ENCODE data around the gene B4GALT3.
"Not testable (repeated sequence)": the region's sequence is repeated elsewhere in the genome, so short reads cannot be mapped to it uniquely, and the experiment has no call there.

Gene B4GALT3

DNA sequence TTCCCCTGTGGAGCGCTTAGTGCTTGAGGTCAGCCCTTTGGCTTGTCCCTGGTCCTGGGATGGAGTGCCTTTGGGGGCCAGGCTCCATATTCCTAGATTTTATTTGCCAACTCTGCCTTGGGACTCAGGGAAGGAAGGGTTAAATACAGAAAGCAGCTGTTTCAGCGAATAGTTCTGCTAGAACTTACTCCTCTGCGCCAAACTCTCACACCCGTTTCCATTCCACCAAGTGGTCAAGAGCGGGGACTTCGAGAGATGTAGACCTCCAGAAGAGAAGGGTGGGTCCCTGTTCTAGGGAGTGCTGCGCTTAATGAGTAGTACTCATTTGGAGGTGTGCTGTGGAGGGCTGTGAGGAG is 47.8 kb upstream of the B4GALT3 start:
- peak overlapping the region; percentile 14 for H3K4me3 ChIP-seq (ENCODE audit: low read depth, low read length)
- H2AFZ ChIP-seq, result peak overlapping the region; percentile 66
- no peak overlapping the region for H3K9ac ChIP-seq

DNA sequence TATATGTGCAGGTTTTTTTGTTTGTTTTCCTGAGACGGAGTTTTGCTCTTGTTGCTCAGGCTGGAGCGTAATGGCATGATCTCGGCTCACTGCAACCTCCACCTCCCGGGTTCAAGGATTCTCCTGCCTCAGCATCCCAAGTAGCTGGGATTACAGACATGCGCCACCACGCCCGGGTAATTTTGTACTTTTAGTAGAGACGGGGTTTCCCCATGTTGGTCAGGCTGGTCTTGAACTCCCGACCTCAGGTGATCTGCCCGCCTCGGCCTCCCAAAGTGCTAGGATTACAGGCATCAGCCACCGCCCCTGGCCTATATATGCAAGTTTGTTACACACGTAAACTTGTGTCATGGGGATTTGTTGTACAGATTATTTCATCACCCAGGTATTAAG is 47.4 kb upstream of the B4GALT3 start:
- H3K36me3 ChIP-seq (ENCODE audit: control insufficient read depth, insufficient read depth, low read length); H3K27ac ChIP-seq; H3K4me2 ChIP-seq (ENCODE audit: low read length); H2AFZ ChIP-seq; H3K27me3 ChIP-seq (ENCODE audit: control insufficient read depth, insufficient read depth, low read length); H3K4me1 ChIP-seq; H3K9me3 ChIP-seq (ENCODE audit: control insufficient read depth, low read length); H3K79me2 ChIP-seq; H3K4me3 ChIP-seq (ENCODE audit: low read depth, low read length); H3K9ac ChIP-seq: not testable (repeated sequence)

More for the DNA sequence above, 47.8 kb upstream of the B4GALT3 start:
- Histone ChIP-seq H3K9me3 (ENCODE audit: control insufficient read depth, low read length) (no peaks in the 10 kb centered on the region), H3K27me3 (ENCODE audit: control insufficient read depth, insufficient read depth, low read length) (no peaks in the 10 kb centered on the region), H3K79me2 (no peaks in the 10 kb centered on the region), H3K4me2 (ENCODE audit: low read length) (peak overlapping the region; percentile 52), H3K4me1 (peaks cover 5% of the 10 kb centered on the region), H3K27ac (peak overlapping the region; percentile 5), H3K36me3 (ENCODE audit: control insufficient read depth, insufficient read depth, low read length) (no peaks in the 10 kb centered on the region)
- TF ChIP-seq, protein P1, sequence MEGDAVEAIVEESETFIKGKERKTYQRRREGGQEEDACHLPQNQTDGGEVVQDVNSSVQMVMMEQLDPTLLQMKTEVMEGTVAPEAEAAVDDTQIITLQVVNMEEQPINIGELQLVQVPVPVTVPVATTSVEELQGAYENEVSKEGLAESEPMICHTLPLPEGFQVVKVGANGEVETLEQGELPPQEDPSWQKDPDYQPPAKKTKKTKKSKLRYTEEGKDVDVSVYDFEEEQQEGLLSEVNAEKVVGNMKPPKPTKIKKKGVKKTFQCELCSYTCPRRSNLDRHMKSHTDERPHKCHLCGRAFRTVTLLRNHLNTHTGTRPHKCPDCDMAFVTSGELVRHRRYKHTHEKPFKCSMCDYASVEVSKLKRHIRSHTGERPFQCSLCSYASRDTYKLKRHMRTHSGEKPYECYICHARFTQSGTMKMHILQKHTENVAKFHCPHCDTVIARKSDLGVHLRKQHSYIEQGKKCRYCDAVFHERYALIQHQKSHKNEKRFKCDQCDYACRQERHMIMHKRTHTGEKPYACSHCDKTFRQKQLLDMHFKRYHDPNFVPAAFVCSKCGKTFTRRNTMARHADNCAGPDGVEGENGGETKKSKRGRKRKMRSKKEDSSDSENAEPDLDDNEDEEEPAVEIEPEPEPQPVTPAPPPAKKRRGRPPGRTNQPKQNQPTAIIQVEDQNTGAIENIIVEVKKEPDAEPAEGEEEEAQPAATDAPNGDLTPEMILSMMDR (IDR thresholded peaks at IDR 0.05), result no peak

DNA sequence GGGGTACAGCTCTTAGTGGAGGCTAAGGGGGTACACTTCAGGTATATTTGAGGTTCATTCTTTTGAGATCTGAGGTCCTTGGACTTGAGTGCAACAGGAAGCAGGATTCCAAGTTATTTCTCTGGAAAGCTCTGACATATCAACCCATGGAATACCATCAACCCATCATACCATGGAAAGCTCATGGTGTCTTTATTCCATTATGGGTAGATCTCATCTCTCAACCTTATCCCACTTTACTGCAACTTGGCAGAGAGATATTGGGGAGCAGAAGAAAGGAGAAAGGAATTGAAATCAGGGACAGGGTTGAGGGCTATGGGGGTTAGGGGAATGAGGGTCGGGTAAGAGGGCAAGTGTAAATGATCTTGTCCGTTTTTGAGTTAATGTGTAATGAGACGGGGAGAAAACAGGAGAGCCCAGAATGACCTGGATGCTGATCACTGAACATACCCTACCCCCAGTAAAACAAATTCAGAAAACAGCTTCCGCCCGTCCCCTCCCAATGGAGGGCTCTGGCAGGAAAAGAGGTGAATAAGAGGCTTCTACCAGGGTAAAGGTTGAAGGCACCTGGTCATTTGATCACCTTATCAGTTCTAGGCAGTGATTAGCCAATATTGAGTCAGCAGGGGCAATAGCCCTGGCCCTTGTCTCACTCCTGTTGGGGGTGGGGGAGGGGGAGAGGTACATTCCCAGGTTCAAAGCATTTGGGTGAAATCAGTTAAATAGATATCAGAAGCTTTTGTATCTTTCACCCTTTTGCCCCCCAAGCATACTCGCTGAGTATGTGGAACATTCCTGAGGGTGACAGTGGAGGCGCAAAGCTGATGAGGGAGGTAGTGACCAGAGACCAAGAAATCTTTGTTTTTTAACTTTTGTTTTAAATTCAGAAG is 46.7 kb upstream of the B4GALT3 start:
- TF ChIP-seq, protein P1 (IDR thresholded peaks at IDR 0.05), result no peak
- Histone ChIP-seq H3K9ac (no peak overlapping the region), H2AFZ (no peak overlapping the region), H3K27ac (no peak overlapping the region), H3K4me3 (ENCODE audit: low read depth, low read length) (no peak overlapping the region), H3K27me3 (ENCODE audit: control insufficient read depth, insufficient read depth, low read length) (no peaks in the 10 kb centered on the region), H3K9me3 (ENCODE audit: control insufficient read depth, low read length) (no peaks in the 10 kb centered on the region), H3K79me2 (no peaks in the 10 kb centered on the region), H3K4me1 (peaks cover 9% of the 10 kb centered on the region), H3K36me3 (ENCODE audit: control insufficient read depth, insufficient read depth, low read length) (no peaks in the 10 kb centered on the region), H3K4me2 (ENCODE audit: low read length) (no peak overlapping the region)

DNA sequence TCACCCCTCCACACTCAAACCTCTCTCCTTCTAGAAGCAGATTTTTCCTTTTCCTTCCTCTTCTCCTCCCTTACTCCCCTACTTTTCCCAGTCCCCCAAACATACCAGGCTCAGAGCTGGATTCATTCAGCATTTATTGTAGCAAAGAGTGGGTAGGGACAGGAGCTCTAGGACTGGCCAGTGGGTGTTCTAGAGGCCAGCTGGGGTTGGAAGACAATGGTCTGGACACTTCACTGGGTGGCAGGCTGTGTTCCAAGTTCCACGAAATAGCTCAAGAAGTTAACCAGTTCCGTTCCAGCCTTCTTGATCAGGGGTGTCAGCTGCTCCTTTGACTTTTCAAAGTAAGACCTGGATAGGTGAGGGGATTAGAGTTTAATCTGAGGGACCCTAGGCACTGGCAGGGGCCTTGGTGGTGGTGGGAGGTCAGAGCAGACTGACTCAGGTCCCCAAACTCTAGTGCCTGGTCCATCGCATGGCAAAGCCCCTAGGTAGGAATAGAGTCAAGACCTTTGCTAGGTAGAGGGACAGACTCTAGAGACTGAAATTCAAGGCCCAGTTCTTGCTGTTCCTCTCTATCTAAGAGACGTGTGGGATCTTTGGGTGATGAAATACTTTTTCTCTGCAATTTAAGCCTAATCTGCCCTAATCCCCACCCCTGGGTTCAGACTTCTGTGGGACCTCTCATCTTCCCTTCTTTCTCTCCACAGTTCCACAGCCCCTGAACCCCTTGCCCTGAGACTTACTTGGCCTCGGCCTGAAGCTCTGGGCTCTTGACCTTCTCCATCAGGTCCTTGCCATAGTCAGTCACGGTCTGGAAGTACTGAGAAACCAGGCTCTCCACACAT is 45.1 kb upstream of the B4GALT3 start:
- TF ChIP-seq, protein P1 (IDR thresholded peaks at IDR 0.05), result no peak

DNA sequence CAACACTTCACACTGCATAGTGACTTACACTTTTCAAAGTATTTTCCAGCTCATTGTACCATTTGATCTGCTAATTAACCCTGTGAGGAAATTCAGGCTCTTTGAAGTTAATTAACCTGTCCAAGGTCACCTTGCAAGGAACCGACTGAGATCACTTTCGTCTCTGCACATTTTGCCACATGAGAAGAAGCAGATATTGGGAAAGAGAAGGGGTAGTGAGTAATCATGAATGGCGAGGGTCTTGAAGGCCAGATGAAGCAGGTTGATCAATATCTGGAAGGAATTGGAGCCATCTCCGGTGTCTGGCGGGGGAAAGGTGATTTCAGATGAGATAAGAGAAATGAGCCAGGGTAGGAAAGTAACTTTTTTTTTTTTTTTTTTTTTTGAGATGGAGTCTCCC is 42.7 kb upstream of the B4GALT3 start:
- H3K4me1 ChIP-seq, result peaks cover 4% of the 10 kb centered on the region
- no peak overlapping the region for H3K4me3 ChIP-seq (ENCODE audit: low read depth, low read length)
- no peak overlapping the region for H3K27ac ChIP-seq
- no peaks in the 10 kb centered on the region for H3K79me2 ChIP-seq
- no peaks in the 10 kb centered on the region for H3K36me3 ChIP-seq (ENCODE audit: control insufficient read depth, insufficient read depth, low read length)
- no peak overlapping the region for H3K4me2 ChIP-seq (ENCODE audit: low read length)
- H3K27me3 ChIP-seq (ENCODE audit: control insufficient read depth, insufficient read depth, low read length), result no peaks in the 10 kb centered on the region
- H3K9me3 ChIP-seq (ENCODE audit: control insufficient read depth, low read length), result no peaks in the 10 kb centered on the region
- TF ChIP-seq, protein P1 (IDR thresholded peaks at IDR 0.05), result no peak
- H3K9ac ChIP-seq, result no peak overlapping the region
- H2AFZ ChIP-seq, result peak overlapping the region; percentile 28

More for the DNA sequence above, 45.1 kb upstream of the B4GALT3 start:
- Histone ChIP-seq H3K9ac (no peak overlapping the region), H3K36me3 (ENCODE audit: control insufficient read depth, insufficient read depth, low read length) (no peaks in the 10 kb centered on the region), H3K27me3 (ENCODE audit: control insufficient read depth, insufficient read depth, low read length) (no peaks in the 10 kb centered on the region), H3K79me2 (no peaks in the 10 kb centered on the region), H3K27ac (no peak overlapping the region), H2AFZ (no peak overlapping the region), H3K4me3 (ENCODE audit: low read depth, low read length) (no peak overlapping the region), H3K4me2 (ENCODE audit: low read length) (no peak overlapping the region), H3K9me3 (ENCODE audit: control insufficient read depth, low read length) (no peaks in the 10 kb centered on the region), H3K4me1 (peaks cover 9% of the 10 kb centered on the region)

All from parathyroid adenoma (tissue), 2 donors.